Testis (tissue), 2 donors: Measurements from ENCODE around the gene CHML.

Experiments
- CTCF ChIP-seq, 3 experiments: fragments of 450-650 bp in 2 of 3; fragments of 200-600 bp in 1 of 3; sonication (generic) in 1 of 3; IDR thresholded peaks; one replicate each; pipeline ENCODE4 v1.5.1; 2016 to 2019; ENCODE audit warnings: antibody characterized with exemption in 3 of 3, mild to moderate bottlenecking in 2 of 3, moderate library complexity in 1 of 3
- POLR2A ChIP-seq: fragments of 450-650 bp; IDR thresholded peaks from one replicate; pipeline ENCODE4 v1.6.1; 2017; ENCODE audit warnings: antibody characterized with exemption, mild to moderate bottlenecking, moderate library complexity

GRCh38 chr1:241598249-241598648, 41.9 kb downstream of the CHML start:
- no peak for TF ChIP-seq CTCF (IDR thresholded peaks at IDR 0.05)
- no peak for TF ChIP-seq POLR2A
